Erythroblast (primary cell): ENCODE measurements around the gene SORCS3.

Experiments used
- GATA1 ChIP-seq: IDR thresholded peaks from 2 replicates; pipeline ENCODE4 v1.6.1; 2011; ENCODE audit warnings: low read depth, mild to moderate bottlenecking, control low read depth, low read length, moderate library complexity
- POLR2A ChIP-seq: IDR thresholded peaks from 2 replicates; pipeline ENCODE4 v1.6.1; 2011; ENCODE audit warnings: mild to moderate bottlenecking, low read length

- no peak for TF ChIP-seq POLR2A
- TF ChIP-seq GATA1 = no peak
These were observed 347.6 kb downstream of the SORCS3 start for GRCh38 chr10:104988686-104989085.
